ENCODE results near the gene TMC4. TPM values are rescaled to one million over a fixed set of nuclear protein-coding genes. Genes with fewer than 3 reads are reported as not detected.
A peak's percentile ranks its signal among the peaks of the same experiment; 100 is the strongest.

The TMC4 gene
- total and polyA plus RNA-seq, 2 donors (not counting 1 experiment from before 2014, with no cell fraction given) = not detected

GRCh38 chr19:54158812-54159351 lies 14.1 kb downstream of the TMC4 start:
- Mint-ChIP-seq H3K4me1 (peaks cover 42% of the 10 kb centered on the region), H3K27me3 (peaks cover 3% of the 10 kb centered on the region), H3K27ac (peak overlapping the region; percentile 100), H3K9me3 (ENCODE audit: insufficient read depth) (no peaks in the 10 kb centered on the region), H3K4me3 (peak overlapping the region; percentile 100)
- POLR2A ChIA-PET = interaction anchor here (0.7 to 2.7 kb wide), 6 partner anchors 11 to 1181 kb away, joined by 3 to 24 read pairs (median 8); partner anchors contain the start of genes CNOT3, KMT5C, MBOAT7 and PRPF31
- no peaks in the 10 kb centered on the region for H3K9me3 ChIP-seq (ENCODE audit: control extremely low read depth in 1 of 3, control insufficient read depth in 2 of 3, insufficient read depth in 1 of 3, low read length in 2 of 3)
- DNase-seq (peak; percentile 52), ATAC-seq (ENCODE audit: low read depth) (no peak)
- H4K20me1 ChIP-seq (ENCODE audit: control insufficient read depth, insufficient read depth, low read length, poor library complexity, severe bottlenecking) = peaks cover 47% of the 10 kb centered on the region
- intact Hi-C loops (cut with micrococcal nuclease) = loop anchor here (1.0 to 2.0 kb wide), 6 partner anchors 9 to 290 kb away; partner anchors contain the start of genes CNOT3, LENG8, NDUFA3 and PRPF31
- peak overlapping the region; percentile 67 to 95 (median 79) for H3K4me3 ChIP-seq (ENCODE audit: control extremely low read depth in 1 of 5, extremely low read depth in 1 of 5, insufficient read depth in 1 of 5, low read depth in 2 of 5, low read length in 4 of 5)
- H3K27me3 ChIP-seq (replicated peaks in 1 of 4; ENCODE audit: control extremely low read depth in 1 of 4, control insufficient read depth in 3 of 4, insufficient read depth in 4 of 4, low read length in 3 of 4) = no peaks in the 10 kb centered on the region
- WGBS (ENCODE audit: insufficient coverage) = 6% methylated on average over 8 of the region's 19 CpGs
- H3K4me2 ChIP-seq (replicated peaks; ENCODE audit: low read depth, low read length, poor library complexity, severe bottlenecking) = peak overlapping the region; percentile 88
- TF ChIP-seq CTCF (IDR thresholded peaks at IDR 0.05) (no peak), EZH2 (IDR thresholded peaks at IDR 0.05; ENCODE audit: borderline replicate concordance, insufficient read depth, low read depth, low read length, poor library complexity, severe bottlenecking) (no peak)
- H2AFZ ChIP-seq (ENCODE audit: insufficient read depth, low read depth, low read length, poor library complexity, severe bottlenecking) = peak overlapping the region; percentile 95
- peaks cover 2 to 47% of the 10 kb centered on the region in 2 experiments for H3K36me3 ChIP-seq (replicated peaks in 1 of 2; ENCODE audit: control extremely low read depth in 1 of 2, control insufficient read depth in 1 of 2, extremely low read depth in 1 of 2, insufficient read depth in 2 of 2, low read length in 1 of 2)
- peaks cover 27% of the 10 kb centered on the region for H3K79me2 ChIP-seq (ENCODE audit: control insufficient read depth, insufficient read depth, low read length)
- CTCF ChIA-PET = interaction anchor here (0.7 to 1.9 kb wide), 10 partner anchors 9 to 320 kb away, joined by 3 to 8 read pairs (median 5); partner anchors contain the start of genes CNOT3, MBOAT7 and TSEN34
- peak overlapping the region; percentile 70 to 81 for H3K27ac ChIP-seq (ENCODE audit: low read length in 2 of 2)
- peak overlapping the region; percentile 89 for H3K9ac ChIP-seq (ENCODE audit: low read length)
- H3K4me1 ChIP-seq (ENCODE audit: control insufficient read depth in 2 of 2, insufficient read depth in 2 of 2, low read length in 2 of 2) = peaks cover 30 to 43% of the 10 kb centered on the region in 2 donors

- ATAC-seq (ENCODE audit: low read depth) (no peak), DNase-seq (no peak)
- Mint-ChIP-seq H3K4me1 (peaks cover 33% of the 10 kb centered on the region), H3K9me3 (ENCODE audit: insufficient read depth) (no peaks in the 10 kb centered on the region), H3K4me3 (peak overlapping the region; percentile 43), H3K27ac (peak overlapping the region; percentile 50), H3K27me3 (no peaks in the 10 kb centered on the region)
- no peaks in the 10 kb centered on the region for H3K27me3 ChIP-seq (replicated peaks in 1 of 4; ENCODE audit: control extremely low read depth in 1 of 4, control insufficient read depth in 3 of 4, insufficient read depth in 4 of 4, low read length in 3 of 4)
- no peak overlapping the region for H2AFZ ChIP-seq (ENCODE audit: insufficient read depth, low read depth, low read length, poor library complexity, severe bottlenecking)
- peaks cover 63% of the 10 kb centered on the region for H4K20me1 ChIP-seq (ENCODE audit: control insufficient read depth, insufficient read depth, low read length, poor library complexity, severe bottlenecking)
- CTCF ChIA-PET = no interaction called here
- peaks cover 2 to 57% of the 10 kb centered on the region in 2 experiments for H3K36me3 ChIP-seq (replicated peaks in 1 of 2; ENCODE audit: control extremely low read depth in 1 of 2, control insufficient read depth in 1 of 2, extremely low read depth in 1 of 2, insufficient read depth in 2 of 2, low read length in 1 of 2)
- H3K79me2 ChIP-seq (ENCODE audit: control insufficient read depth, insufficient read depth, low read length) = peaks cover 27% of the 10 kb centered on the region
- no peak overlapping the region for H3K27ac ChIP-seq (ENCODE audit: low read length in 2 of 2)
- no peak overlapping the region for H3K9ac ChIP-seq (ENCODE audit: low read length)
- WGBS (ENCODE audit: insufficient coverage) = 100% methylated on average over 3 of the region's 3 CpGs
- intact Hi-C loops (cut with micrococcal nuclease) = no loop called here
- no peak overlapping the region for H3K4me2 ChIP-seq (replicated peaks; ENCODE audit: low read depth, low read length, poor library complexity, severe bottlenecking)
- no peaks in the 10 kb centered on the region for H3K9me3 ChIP-seq (ENCODE audit: control extremely low read depth in 1 of 3, control insufficient read depth in 2 of 3, insufficient read depth in 1 of 3, low read length in 2 of 3)
- H3K4me1 ChIP-seq (ENCODE audit: control insufficient read depth in 2 of 2, insufficient read depth in 2 of 2, low read length in 2 of 2) = peaks cover 22 to 31% of the 10 kb centered on the region in 2 donors
- POLR2A ChIA-PET = interaction anchor here (1.1 kb wide), 1 partner anchor 20 kb away, joined by 5 read pairs; the partner anchor contains the start of gene CNOT3
- no peak overlapping the region for H3K4me3 ChIP-seq (ENCODE audit: control extremely low read depth in 1 of 5, extremely low read depth in 1 of 5, insufficient read depth in 1 of 5, low read depth in 2 of 5, low read length in 4 of 5)
- TF ChIP-seq EZH2 (IDR thresholded peaks at IDR 0.05; ENCODE audit: borderline replicate concordance, insufficient read depth, low read depth, low read length, poor library complexity, severe bottlenecking) = no peak
- TF ChIP-seq CTCF (IDR thresholded peaks at IDR 0.05) = no peak
Observed at GRCh38 chr19:54156953-54157352, 16.0 kb downstream of the TMC4 start.

Measured in B cell (primary cell).